ENCODE data around the gene ANKS1B. TPM values are rescaled to one million over a fixed set of nuclear protein-coding genes. Genes with fewer than 3 reads are reported as not detected.

Gene ANKS1B
- polyA plus RNA-seq, 3 donors, result not detected

- no peaks in the 10 kb centered on the region for H3K27me3 ChIP-seq (ENCODE audit: control insufficient read depth in 2 of 2, insufficient read depth in 2 of 2, low read length in 2 of 2)
- H3K4me3 Mint-ChIP-seq, result no peak overlapping the region
- no peak overlapping the region for H3K4me3 ChIP-seq (replicated peaks in 1 of 3; ENCODE audit: low read depth in 2 of 3, low read length in 3 of 3)
- H3K27me3 Mint-ChIP-seq (ENCODE audit: low read depth in 3 of 3), result no peaks in the 10 kb centered on the region
- H3K36me3 Mint-ChIP-seq, result no peaks in the 10 kb centered on the region
- intact Hi-C loops (cut with micrococcal nuclease), result no loop called here
- H3K79me2 ChIP-seq (ENCODE audit: insufficient read depth, low read length), result no peaks in the 10 kb centered on the region
- no peak overlapping the region for H3K27ac ChIP-seq (ENCODE audit: low read depth in 1 of 2, low read length in 2 of 2)
- peaks cover 0 to 9% (median 5%) of the 10 kb centered on the region in 7 donors for H3K9me3 Mint-ChIP-seq
- H3K4me2 ChIP-seq (replicated peaks; ENCODE audit: extremely low read depth, low read length, poor library complexity, severe bottlenecking), result no peak overlapping the region
- H3K36me3 ChIP-seq (replicated peaks in 1 of 2; ENCODE audit: control insufficient read depth in 1 of 2, insufficient read depth in 2 of 2, low read length in 2 of 2), result no peaks in the 10 kb centered on the region
- H3K4me1 ChIP-seq (ENCODE audit: control insufficient read depth in 1 of 2, insufficient read depth in 2 of 2, low read length in 2 of 2), result no peaks in the 10 kb centered on the region
- no peak for TF ChIP-seq CTCF (IDR thresholded peaks at IDR 0.05)
- WGBS (ENCODE audit: insufficient coverage), result 83% methylated on average over 2 of the region's 3 CpGs
- H3K27ac Mint-ChIP-seq, result no peak overlapping the region
- H3K9ac ChIP-seq (ENCODE audit: insufficient read depth, low read length, poor library complexity, severe bottlenecking), result no peak overlapping the region
- peaks cover 0 to 4% of the 10 kb centered on the region in 2 donors for H3K9me3 ChIP-seq (replicated peaks in 1 of 2; ENCODE audit: control insufficient read depth in 1 of 2, insufficient read depth in 1 of 2, low read length in 2 of 2)
- no peak overlapping the region for H2AFZ ChIP-seq (ENCODE audit: insufficient read depth, low read depth, low read length, poor library complexity, severe bottlenecking)
- no peaks in the 10 kb centered on the region for H3K4me1 Mint-ChIP-seq
- DNase-seq, result no peak
- no peaks in the 10 kb centered on the region for H4K20me1 ChIP-seq (ENCODE audit: insufficient read depth, low read length)
Observed at GRCh38 chr12:99271071-99271470, 713.7 kb downstream of the ANKS1B start.

- Histone ChIP-seq H3K9ac (ENCODE audit: insufficient read depth, low read length, poor library complexity, severe bottlenecking) (no peak overlapping the region), H3K9me3 (replicated peaks in 1 of 2; ENCODE audit: control insufficient read depth in 1 of 2, insufficient read depth in 1 of 2, low read length in 2 of 2) (no peaks in the 10 kb centered on the region), H2AFZ (ENCODE audit: insufficient read depth, low read depth, low read length, poor library complexity, severe bottlenecking) (no peak overlapping the region), H3K4me1 (ENCODE audit: control insufficient read depth in 1 of 2, insufficient read depth in 2 of 2, low read length in 2 of 2) (no peaks in the 10 kb centered on the region), H3K79me2 (ENCODE audit: insufficient read depth, low read length) (no peaks in the 10 kb centered on the region), H3K27me3 (ENCODE audit: control insufficient read depth in 2 of 2, insufficient read depth in 2 of 2, low read length in 2 of 2) (no peaks in the 10 kb centered on the region), H3K27ac (ENCODE audit: low read depth in 1 of 2, low read length in 2 of 2) (no peak overlapping the region), H3K36me3 (replicated peaks in 1 of 2; ENCODE audit: control insufficient read depth in 1 of 2, insufficient read depth in 2 of 2, low read length in 2 of 2) (no peaks in the 10 kb centered on the region), H3K4me3 (replicated peaks in 1 of 3; ENCODE audit: low read depth in 2 of 3, low read length in 3 of 3) (no peak overlapping the region), H4K20me1 (ENCODE audit: insufficient read depth, low read length) (no peaks in the 10 kb centered on the region), H3K4me2 (replicated peaks; ENCODE audit: extremely low read depth, low read length, poor library complexity, severe bottlenecking) (no peak overlapping the region)
- no peaks in the 10 kb centered on the region for H3K27me3 Mint-ChIP-seq (ENCODE audit: low read depth in 3 of 3)
- H3K9me3 Mint-ChIP-seq, result peaks cover 0 to 6% (median 0%) of the 10 kb centered on the region in 7 donors
- H3K4me1 Mint-ChIP-seq, result no peaks in the 10 kb centered on the region
- no peaks in the 10 kb centered on the region for H3K36me3 Mint-ChIP-seq
- no peak for DNase-seq
- H3K27ac Mint-ChIP-seq, result no peak overlapping the region
- H3K4me3 Mint-ChIP-seq, result no peak overlapping the region
- intact Hi-C loops (cut with micrococcal nuclease), result no loop called here
- no peak for TF ChIP-seq CTCF (IDR thresholded peaks at IDR 0.05)
Observed at GRCh38 chr12:99267038-99267437, 717.7 kb downstream of the ANKS1B start.

All from CD14-positive monocyte (primary cell).